ENCODE data around the gene RAP1GAP.

GRCh38 chr1:21577933-21578332 lies 91.2 kb downstream of the RAP1GAP start:
- TF ChIP-seq RAD21 (IDR thresholded peaks at IDR 0.05): no peak
- TF ChIP-seq ATF3 (IDR thresholded peaks at IDR 0.05): no peak
- TF ChIP-seq CTCF (IDR thresholded peaks at IDR 0.05; ENCODE audit: low read depth, low read length, missing input control): no peak
- no peak for TF ChIP-seq REST (IDR thresholded peaks at IDR 0.05)

Measured in liver (tissue), 3 donors.